Hepatocyte (in vitro differentiated cells): Measurements from ENCODE around the gene DLL1. TPM values are rescaled to one million over a fixed set of nuclear protein-coding genes. Genes with fewer than 3 reads are reported as not detected.

Experiments
- DNase-seq: peaks from one replicate; pipeline ENCODE4 v3.0.0-alpha.2; 2016; ENCODE audit warnings: low spot score
- H2AFZ ChIP-seq: fragments of 200-600 bp; sonication (generic); 2 replicates; pipeline ENCODE4 v1.6.0; 2016; ENCODE audit warnings: antibody characterized with exemption, mild to moderate bottlenecking
- H3K27ac ChIP-seq: fragments of 200-600 bp; sonication (generic); 2 replicates; pipeline ENCODE4 v1.5.1; 2016; ENCODE audit warnings: mild to moderate bottlenecking
- H3K27me3 ChIP-seq: fragments of 200-600 bp; sonication (generic); 2 replicates; pipeline ENCODE4 v1.6.1; 2016
- H3K36me3 ChIP-seq: fragments of 200-600 bp; sonication (generic); replicated peaks from 2 replicates; pipeline ENCODE4 v1.5.1; 2016; ENCODE audit warnings: low read depth; ENCODE audit not compliant: insufficient read depth
- H3K4me1 ChIP-seq: fragments of 200-600 bp; sonication (generic); 2 replicates; pipeline ENCODE4 v1.5.1; 2016; ENCODE audit warnings: mild to moderate bottlenecking, moderate library complexity; ENCODE audit not compliant: insufficient read depth
- H3K4me2 ChIP-seq: fragments of 200-600 bp; sonication (generic); 2 replicates; pipeline ENCODE4 v1.6.0; 2016
- H3K4me3 ChIP-seq: fragments of 200-600 bp; sonication (generic); 2 replicates; pipeline ENCODE4 v1.5.1; 2016; ENCODE audit warnings: mild to moderate bottlenecking
- H3K79me2 ChIP-seq: fragments of 200-600 bp; sonication (generic); 2 replicates; pipeline ENCODE4 v1.6.0; 2017; ENCODE audit warnings: mild to moderate bottlenecking
- H3K9me2 ChIP-seq: fragments of 200-600 bp; sonication (generic); replicated peaks from 2 replicates; pipeline ENCODE4 v1.6.0; 2017; ENCODE audit warnings: mild to moderate bottlenecking; ENCODE audit not compliant: insufficient read depth
- H3K9me3 ChIP-seq: fragments of 200-600 bp; sonication (generic); 2 replicates; pipeline ENCODE4 v1.5.1; 2016; ENCODE audit warnings: low read depth, mild to moderate bottlenecking
- H4K20me1 ChIP-seq: fragments of 200-600 bp; sonication (generic); 2 replicates; pipeline ENCODE4 v1.6.0; 2016; ENCODE audit warnings: mild to moderate bottlenecking; ENCODE audit not compliant: insufficient read depth, poor library complexity, severe bottlenecking
- EZH2 ChIP-seq: fragments of 200-600 bp; sonication (generic); IDR thresholded peaks from 2 replicates; pipeline ENCODE4 v1.6.1; 2016; ENCODE audit warnings: antibody characterized with exemption, mild to moderate bottlenecking, borderline replicate concordance
- EZH2phosphoT487 ChIP-seq: fragments of 200-600 bp; sonication (generic); IDR thresholded peaks from one replicate; pipeline ENCODE4 v1.6.1; 2018; ENCODE audit warnings: antibody characterized with exemption, mild to moderate bottlenecking, low read depth, moderate library complexity; ENCODE audit not compliant: unreplicated experiment, severe bottlenecking
- WGBS: methylation state at CpG from one replicate; pipeline ENCODE4 v1.1.6; 2016; ENCODE audit warnings: low lambda C conversion rate; ENCODE audit errors: missing lambda C conversion rate; 5-methylcytosine and 5-hydroxymethylcytosine counted together
- polyA plus RNA-seq: library from polyadenylated mRNA; unstranded; fragments of >200 nt; fragmentation: Nextera tagmentation; extraction: Ambion mirVana; gene quantifications from 2 replicates; pipeline ENCODE4 v1.2.1, GENCODE V29; 2016
- total RNA-seq: library from RNA; depleted of rRNA; stranded (reverse); fragments of >200 nt; gene quantifications from 2 replicates; pipeline ENCODE4 v1.2.3, GENCODE V29; 2014
- TF ChIP-seq, protein P1 (sequence below): fragments of 200-600 bp; sonication (generic); IDR thresholded peaks from 2 replicates; pipeline ENCODE4 v1.5.1; 2016; ENCODE audit warnings: antibody characterized with exemption, mild to moderate bottlenecking; ENCODE audit not compliant: poor library complexity

The DLL1 gene
- total and polyA plus RNA-seq, 2 experiments from 2014 or later, result 3.1 to 3.3 TPM

DNA sequence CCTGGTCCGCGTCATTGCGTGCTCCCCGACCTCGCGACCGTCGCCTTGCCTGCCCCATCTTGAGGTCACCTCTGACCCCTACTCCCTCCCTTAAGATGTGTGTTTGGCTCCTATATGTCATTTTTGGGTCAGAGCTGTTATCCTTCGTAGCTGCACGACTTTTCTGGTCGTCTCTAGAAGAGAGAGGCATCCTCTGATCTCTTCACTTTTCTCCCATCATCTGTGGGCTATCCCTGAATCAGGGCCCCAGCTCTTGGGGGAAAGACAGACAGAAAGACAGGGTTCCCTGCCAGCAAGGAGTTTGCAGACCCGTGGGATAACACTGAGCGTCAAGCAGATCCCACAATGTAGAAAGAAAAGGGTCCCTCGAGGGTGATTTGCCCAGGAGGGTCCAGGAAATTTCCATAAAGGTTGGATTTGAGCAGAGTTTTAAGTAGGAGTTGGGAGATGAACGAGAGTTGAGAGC lies 16.2 kb upstream of the DLL1 start:
- Histone ChIP-seq H3K79me2 (peaks cover 63% of the 10 kb centered on the region), H3K27ac (peak overlapping the region; percentile 73), H3K4me3 (peak overlapping the region; percentile 87), H3K27me3 (no peaks in the 10 kb centered on the region), H3K4me2 (peak overlapping the region; percentile 95), H3K36me3 (no peaks in the 10 kb centered on the region), H2AFZ (peak overlapping the region; percentile 57), H4K20me1 (peaks cover 43% of the 10 kb centered on the region), H3K9me3 (no peaks in the 10 kb centered on the region), H3K4me1 (peaks cover 23% of the 10 kb centered on the region), H3K9me2 (no peaks in the 10 kb centered on the region)
- TF ChIP-seq EZH2phosphoT487, result no peak
- no peak for TF ChIP-seq EZH2
- TF ChIP-seq, protein P1, sequence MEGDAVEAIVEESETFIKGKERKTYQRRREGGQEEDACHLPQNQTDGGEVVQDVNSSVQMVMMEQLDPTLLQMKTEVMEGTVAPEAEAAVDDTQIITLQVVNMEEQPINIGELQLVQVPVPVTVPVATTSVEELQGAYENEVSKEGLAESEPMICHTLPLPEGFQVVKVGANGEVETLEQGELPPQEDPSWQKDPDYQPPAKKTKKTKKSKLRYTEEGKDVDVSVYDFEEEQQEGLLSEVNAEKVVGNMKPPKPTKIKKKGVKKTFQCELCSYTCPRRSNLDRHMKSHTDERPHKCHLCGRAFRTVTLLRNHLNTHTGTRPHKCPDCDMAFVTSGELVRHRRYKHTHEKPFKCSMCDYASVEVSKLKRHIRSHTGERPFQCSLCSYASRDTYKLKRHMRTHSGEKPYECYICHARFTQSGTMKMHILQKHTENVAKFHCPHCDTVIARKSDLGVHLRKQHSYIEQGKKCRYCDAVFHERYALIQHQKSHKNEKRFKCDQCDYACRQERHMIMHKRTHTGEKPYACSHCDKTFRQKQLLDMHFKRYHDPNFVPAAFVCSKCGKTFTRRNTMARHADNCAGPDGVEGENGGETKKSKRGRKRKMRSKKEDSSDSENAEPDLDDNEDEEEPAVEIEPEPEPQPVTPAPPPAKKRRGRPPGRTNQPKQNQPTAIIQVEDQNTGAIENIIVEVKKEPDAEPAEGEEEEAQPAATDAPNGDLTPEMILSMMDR, result no peak
- 18% methylated on average over 15 of the region's 15 CpGs for WGBS
- DNase-seq, result no peak

DNA sequence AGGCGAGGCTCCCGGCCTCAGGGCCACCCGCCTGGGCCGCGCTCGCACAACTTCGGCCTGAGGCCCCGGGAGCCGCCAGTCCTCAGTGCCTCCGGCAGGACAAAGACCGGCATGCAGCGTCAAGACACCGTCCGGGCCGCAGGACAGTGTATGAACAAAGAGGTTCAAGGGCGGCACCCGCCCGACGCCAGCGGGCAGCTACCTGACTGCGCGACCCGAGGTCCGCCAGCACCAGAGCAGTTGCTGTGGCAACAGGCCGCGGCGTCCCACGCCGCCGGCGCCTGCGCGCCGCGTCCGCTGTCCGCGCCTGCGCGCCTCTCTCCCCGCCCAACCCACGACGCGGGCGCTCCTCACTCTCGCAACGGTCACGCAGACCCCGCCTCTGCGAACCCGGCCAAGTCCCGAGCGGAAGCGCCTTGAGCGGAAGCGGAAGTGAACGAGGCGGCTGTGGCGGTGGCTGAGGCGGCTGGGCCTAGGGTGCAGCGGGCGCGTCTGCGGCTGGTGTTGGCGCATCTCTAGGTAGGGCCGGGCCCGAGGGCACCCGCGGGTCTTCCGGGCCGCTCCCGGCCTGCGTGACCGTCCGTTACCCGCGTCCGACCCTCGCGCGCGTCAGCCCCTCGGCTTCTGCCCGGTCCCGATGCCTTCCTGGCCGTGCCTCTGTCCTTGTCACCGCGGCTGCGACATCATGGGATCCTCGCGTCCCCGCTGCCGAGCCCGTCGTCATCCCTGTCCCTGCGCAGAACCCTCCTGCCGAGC lies 15.6 kb upstream of the DLL1 start, which contains the start of gene FAM120B:
FAM120B (plus strand) TSS at position 435 of the 756 bp plus-strand sequence. CDS start 10,633 bp downstream, outside the sequence.
- Histone ChIP-seq H4K20me1 (peaks cover 38% of the 10 kb centered on the region), H3K27ac (peak within 1 kb of the TSS; percentile 73), H3K27me3 (no peaks in the 10 kb centered on the region), H2AFZ (peak within 1 kb of the TSS; percentile 95), H3K79me2 (peaks cover 57% of the 10 kb centered on the region), H3K36me3 (no peaks in the 10 kb centered on the region), H3K4me2 (peak within 1 kb of the TSS; percentile 95), H3K9me2 (no peaks in the 10 kb centered on the region), H3K9me3 (no peaks in the 10 kb centered on the region), H3K4me3 (peak within 1 kb of the TSS; percentile 87), H3K4me1 (peaks cover 23% of the 10 kb centered on the region)
- TF ChIP-seq EZH2, result no peak
- no peak for TF ChIP-seq EZH2phosphoT487
- TF ChIP-seq, protein P1, result no peak
- WGBS, result 2% methylated on average over 79 of the region's 97 CpGs
- DNase-seq, result peak; percentile 97

DNA sequence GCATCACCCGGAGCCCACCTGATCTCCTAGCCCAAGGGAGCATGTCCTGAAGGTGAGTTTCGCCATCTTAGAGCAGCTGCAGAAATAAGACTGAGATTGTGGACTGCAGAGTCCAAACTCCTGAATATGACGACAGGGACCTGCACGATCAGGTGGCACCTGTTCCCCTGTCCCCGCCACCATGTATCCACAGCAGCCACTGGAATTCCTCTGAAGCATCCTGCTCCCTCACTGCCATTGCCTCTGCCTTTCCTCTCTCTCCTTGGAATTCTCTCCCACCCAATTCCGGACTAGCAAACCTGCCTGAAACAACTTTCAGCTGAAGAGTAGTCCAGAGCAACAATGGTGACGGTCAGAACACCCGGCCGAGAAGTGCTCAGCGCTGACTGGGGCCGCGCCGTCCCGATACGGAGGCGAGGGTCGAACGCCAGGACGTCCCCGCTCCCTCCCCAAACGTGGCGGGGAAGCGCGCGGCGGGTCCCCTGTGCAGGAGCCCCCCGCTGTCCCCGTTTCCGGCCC lies 15.0 kb upstream of the DLL1 start:
- whole genome bisulfite sequencing, result 13% methylated on average over 29 of the region's 29 CpGs

More for the DNA sequence above, 15.0 kb upstream of the DLL1 start:
- H3K27ac ChIP-seq, result peak overlapping the region; percentile 43
- no peaks in the 10 kb centered on the region for H3K36me3 ChIP-seq
- H3K9me3 ChIP-seq, result no peaks in the 10 kb centered on the region
- peak overlapping the region; percentile 95 for H2AFZ ChIP-seq
- H3K4me3 ChIP-seq, result peak overlapping the region; percentile 74
- peaks cover 31% of the 10 kb centered on the region for H4K20me1 ChIP-seq
- peak overlapping the region; percentile 94 for H3K4me2 ChIP-seq
- no peaks in the 10 kb centered on the region for H3K9me2 ChIP-seq
- peaks cover 51% of the 10 kb centered on the region for H3K79me2 ChIP-seq
- H3K4me1 ChIP-seq, result peaks cover 23% of the 10 kb centered on the region
- DNase-seq, result no peak
- H3K27me3 ChIP-seq, result no peaks in the 10 kb centered on the region
- TF ChIP-seq EZH2 (no peak), EZH2phosphoT487 (no peak)
- TF ChIP-seq, protein P1, result no peak
